HFFc6 (cell line): Measurements from ENCODE around the gene SPHK2. TPM values are rescaled to one million over a fixed set of nuclear protein-coding genes. Genes with fewer than 3 reads are reported as not detected.

ENCODE experiments used
- DNase-seq: peaks from one replicate; pipeline ENCODE4 v3.0.0-alpha.2; 2018
- H3K27ac Mint-ChIP-seq: 2 replicates; pipeline ENCODE4 v1.8.0; 2020; ENCODE audit warnings: mild to moderate bottlenecking, mixed read lengths
- H3K27me3 Mint-ChIP-seq: 2 replicates; pipeline ENCODE4 v1.8.0; 2021; ENCODE audit warnings: mild to moderate bottlenecking, moderate library complexity, mixed read lengths; ENCODE audit not compliant: insufficient read depth
- H3K36me3 Mint-ChIP-seq: 2 replicates; pipeline ENCODE4 v1.8.0; 2021; ENCODE audit warnings: low read depth, mixed read lengths
- H3K4me1 Mint-ChIP-seq: 2 replicates; pipeline ENCODE4 v1.8.0; 2020; ENCODE audit warnings: low read depth, mixed read lengths
- H3K4me3 Mint-ChIP-seq: 2 replicates; pipeline ENCODE4 v1.8.0; 2020; ENCODE audit warnings: mild to moderate bottlenecking, moderate library complexity, mixed read lengths
- H3K9me3 Mint-ChIP-seq: 2 replicates; pipeline ENCODE4 v1.8.0; 2020; ENCODE audit warnings: mild to moderate bottlenecking, mixed read lengths
- CTCF ChIP-seq: fragments of 200-600 bp; sonication (generic); IDR thresholded peaks from 2 replicates; pipeline ENCODE4 v1.5.0; 2021; ENCODE audit warnings: antibody characterized with exemption, mild to moderate bottlenecking
- total RNA-seq, 6 experiments: library from RNA; stranded (reverse); fragmentation: NEBNext Ultra II Directional; extraction: Animal tissue kit (Norgen Biotek cat#: 25700); gene quantifications; 2 replicates in 1 of 6; 3 replicates in 5 of 6; pipeline ENCODE4 v1.2.3, GENCODE V29; 2021

The SPHK2 gene
- total RNA-seq, 6 experiments from 2014 or later, result 20.1 to 34.0 (median 23.4) TPM

GRCh38 chr19:48607359-48607755 is 11.9 kb upstream of the SPHK2 start:
- H3K9me3 Mint-ChIP-seq, result no peaks in the 10 kb centered on the region
- no peak overlapping the region for H3K27ac Mint-ChIP-seq
- no peaks in the 10 kb centered on the region for H3K4me1 Mint-ChIP-seq
- peaks cover 4% of the 10 kb centered on the region for H3K27me3 Mint-ChIP-seq
- TF ChIP-seq CTCF, result no peak
- no peak overlapping the region for H3K4me3 Mint-ChIP-seq
- no peak for DNase-seq
- H3K36me3 Mint-ChIP-seq, result no peaks in the 10 kb centered on the region

GRCh38 chr19:48608798-48609263 is 10.5 kb upstream of the SPHK2 start:
- Mint-ChIP-seq H3K4me3 (peak overlapping the region; percentile 57), H3K27ac (no peak overlapping the region), H3K9me3 (no peaks in the 10 kb centered on the region), H3K4me1 (no peaks in the 10 kb centered on the region), H3K27me3 (peaks cover 9% of the 10 kb centered on the region), H3K36me3 (no peaks in the 10 kb centered on the region)
- no peak for DNase-seq
- peak; percentile 71 for TF ChIP-seq CTCF

GRCh38 chr19:48609571-48610108 is 9.7 kb upstream of the SPHK2 start:
- Mint-ChIP-seq H3K36me3 (no peaks in the 10 kb centered on the region), H3K4me3 (no peak overlapping the region), H3K4me1 (no peaks in the 10 kb centered on the region), H3K27ac (no peak overlapping the region), H3K9me3 (no peaks in the 10 kb centered on the region), H3K27me3 (peaks cover 16% of the 10 kb centered on the region)
- no peak for TF ChIP-seq CTCF
- no peak for DNase-seq

- DNase-seq, result no peak
- TF ChIP-seq CTCF, result no peak
- Mint-ChIP-seq H3K36me3 (peaks cover 11% of the 10 kb centered on the region), H3K4me3 (no peak overlapping the region), H3K27ac (no peak overlapping the region), H3K4me1 (peaks cover 9% of the 10 kb centered on the region; the same call in 1 of the 2 replicates), H3K27me3 (peaks cover 16% of the 10 kb centered on the region), H3K9me3 (no peaks in the 10 kb centered on the region)
Observed at GRCh38 chr19:48611872-48612271, 7.4 kb upstream of the SPHK2 start.

- Mint-ChIP-seq H3K9me3 (no peaks in the 10 kb centered on the region), H3K27ac (peak overlapping the region; percentile 43; the same call in 1 of the 2 replicates), H3K4me1 (peaks cover 16% of the 10 kb centered on the region; the same call in 1 of the 2 replicates), H3K36me3 (peaks cover 25% of the 10 kb centered on the region), H3K4me3 (peak overlapping the region; percentile 6; the same call in 1 of the 2 replicates), H3K27me3 (peaks cover 17% of the 10 kb centered on the region)
- peak; percentile 23 for DNase-seq
- TF ChIP-seq CTCF, result no peak
Observed at GRCh38 chr19:48613024-48613851, 6.1 kb upstream of the SPHK2 start.
